Smooth muscle cell (in vitro differentiated cells): ENCODE data around the gene TIRAP. TPM values are rescaled to one million over a fixed set of nuclear protein-coding genes. Genes with fewer than 3 reads are reported as not detected.
"Not testable (repeated sequence)": the region's sequence is repeated elsewhere in the genome, so short reads cannot be mapped to it uniquely, and the experiment has no call there.

Source experiments
- DNase-seq: peaks from one replicate; lab custom pipeline; 2025; ENCODE audit not compliant: unreplicated experiment; lab: John Stamatoyannopoulos, UW
- H2AFZ ChIP-seq: fragments of 200-600 bp; sonication (generic); 2 replicates; pipeline ENCODE4 v1.6.0; 2016; ENCODE audit warnings: antibody characterized with exemption, low read depth, mild to moderate bottlenecking
- H3F3A ChIP-seq: fragments of 200-600 bp; sonication (generic); 2 replicates; pipeline ENCODE4 v1.6.0; 2017; ENCODE audit warnings: antibody characterized with exemption, low read depth
- H3K27ac ChIP-seq: fragments of 200-600 bp; sonication (generic); 2 replicates; pipeline ENCODE4 v1.5.1; 2016; ENCODE audit warnings: low read depth, mild to moderate bottlenecking
- H3K27me3 ChIP-seq: fragments of 200-600 bp; sonication (generic); 2 replicates; pipeline ENCODE4 v1.6.1; 2016; ENCODE audit warnings: low read depth, mild to moderate bottlenecking
- H3K36me3 ChIP-seq: fragments of 200-600 bp; sonication (generic); 2 replicates; pipeline ENCODE4 v1.5.1; 2016; ENCODE audit warnings: low read depth
- H3K4me1 ChIP-seq: fragments of 200-600 bp; sonication (generic); 2 replicates; pipeline ENCODE4 v1.5.1; 2016; ENCODE audit warnings: low read depth
- H3K4me2 ChIP-seq: fragments of 200-600 bp; sonication (generic); 2 replicates; pipeline ENCODE4 v1.6.0; 2016; ENCODE audit warnings: mild to moderate bottlenecking
- H3K4me3 ChIP-seq: fragments of 200-600 bp; sonication (generic); 2 replicates; pipeline ENCODE4 v1.5.1; 2016; ENCODE audit warnings: mild to moderate bottlenecking
- H3K79me2 ChIP-seq: fragments of 200-600 bp; sonication (generic); 2 replicates; pipeline ENCODE4 v1.6.0; 2016; ENCODE audit warnings: low read depth, mild to moderate bottlenecking
- H3K9ac ChIP-seq: fragments of 200-600 bp; sonication (generic); 2 replicates; pipeline ENCODE4 v1.6.0; 2016; ENCODE audit warnings: low read depth
- H3K9me3 ChIP-seq: fragments of 200-600 bp; sonication (generic); replicated peaks from 2 replicates; pipeline ENCODE4 v1.5.1; 2016; ENCODE audit warnings: low read depth
- H4K20me1 ChIP-seq: fragments of 200-600 bp; sonication (generic); 2 replicates; pipeline ENCODE4 v1.6.0; 2016; ENCODE audit warnings: low read depth
- WGBS: methylation state at CpG from one replicate; pipeline ENCODE4 v1.1.7; 2016; ENCODE audit warnings: low lambda C conversion rate; 5-methylcytosine and 5-hydroxymethylcytosine counted together
- polyA plus RNA-seq: library from polyadenylated mRNA; unstranded; fragments of >200 nt; fragmentation: Nextera tagmentation; extraction: Ambion mirVana; gene quantifications from 2 replicates; pipeline ENCODE4 v1.2.1, GENCODE V29; 2016
- total RNA-seq: library from RNA; depleted of rRNA; stranded (reverse); fragments of >200 nt; gene quantifications from 2 replicates; pipeline ENCODE4 v1.2.3, GENCODE V29; 2014
- TF ChIP-seq, protein P1 (sequence below): fragments of 200-600 bp; sonication (generic); IDR thresholded peaks from 2 replicates; pipeline ENCODE4 v1.5.1; 2017; ENCODE audit warnings: borderline replicate concordance, mild to moderate bottlenecking, antibody characterized with exemption; ENCODE audit not compliant: insufficient read depth, poor library complexity, severe bottlenecking

The TIRAP gene
- total and polyA plus RNA-seq, 2 experiments from 2014 or later, result 2.9 to 3.7 TPM

DNA sequence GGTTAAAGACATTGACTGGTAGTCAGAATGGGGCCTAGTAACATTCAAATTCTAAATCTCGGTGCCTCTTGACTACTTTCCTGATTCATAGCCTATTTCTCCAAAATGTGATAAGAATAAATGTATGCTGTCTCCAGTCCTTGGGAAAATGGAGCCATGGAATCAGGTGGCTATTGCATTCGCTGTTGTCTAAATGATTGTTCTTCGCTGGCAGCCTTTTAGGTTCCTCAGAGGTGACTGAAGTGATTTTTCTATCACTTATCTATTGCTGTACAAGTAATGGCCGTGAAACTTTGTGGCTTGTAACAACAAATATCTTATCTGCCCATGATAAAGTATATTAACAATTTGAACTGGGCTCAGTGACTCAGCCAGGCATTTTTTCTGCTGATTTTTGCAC lies 29.6 kb upstream of the TIRAP start:
- Histone ChIP-seq H3K9me3 (no peaks in the 10 kb centered on the region), H3K27ac (no peak overlapping the region), H2AFZ (no peak overlapping the region), H3K36me3 (no peaks in the 10 kb centered on the region), H3K79me2 (no peaks in the 10 kb centered on the region), H3F3A (peaks cover 3% of the 10 kb centered on the region), H3K4me2 (no peak overlapping the region), H3K9ac (no peak overlapping the region), H3K27me3 (no peaks in the 10 kb centered on the region), H4K20me1 (peaks cover 4% of the 10 kb centered on the region), H3K4me3 (no peak overlapping the region), H3K4me1 (no peaks in the 10 kb centered on the region)
- 88% methylated on average over 4 of the region's 4 CpGs for WGBS
- no peak for DNase-seq
- TF ChIP-seq, protein P1, sequence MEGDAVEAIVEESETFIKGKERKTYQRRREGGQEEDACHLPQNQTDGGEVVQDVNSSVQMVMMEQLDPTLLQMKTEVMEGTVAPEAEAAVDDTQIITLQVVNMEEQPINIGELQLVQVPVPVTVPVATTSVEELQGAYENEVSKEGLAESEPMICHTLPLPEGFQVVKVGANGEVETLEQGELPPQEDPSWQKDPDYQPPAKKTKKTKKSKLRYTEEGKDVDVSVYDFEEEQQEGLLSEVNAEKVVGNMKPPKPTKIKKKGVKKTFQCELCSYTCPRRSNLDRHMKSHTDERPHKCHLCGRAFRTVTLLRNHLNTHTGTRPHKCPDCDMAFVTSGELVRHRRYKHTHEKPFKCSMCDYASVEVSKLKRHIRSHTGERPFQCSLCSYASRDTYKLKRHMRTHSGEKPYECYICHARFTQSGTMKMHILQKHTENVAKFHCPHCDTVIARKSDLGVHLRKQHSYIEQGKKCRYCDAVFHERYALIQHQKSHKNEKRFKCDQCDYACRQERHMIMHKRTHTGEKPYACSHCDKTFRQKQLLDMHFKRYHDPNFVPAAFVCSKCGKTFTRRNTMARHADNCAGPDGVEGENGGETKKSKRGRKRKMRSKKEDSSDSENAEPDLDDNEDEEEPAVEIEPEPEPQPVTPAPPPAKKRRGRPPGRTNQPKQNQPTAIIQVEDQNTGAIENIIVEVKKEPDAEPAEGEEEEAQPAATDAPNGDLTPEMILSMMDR, result no peak

DNA sequence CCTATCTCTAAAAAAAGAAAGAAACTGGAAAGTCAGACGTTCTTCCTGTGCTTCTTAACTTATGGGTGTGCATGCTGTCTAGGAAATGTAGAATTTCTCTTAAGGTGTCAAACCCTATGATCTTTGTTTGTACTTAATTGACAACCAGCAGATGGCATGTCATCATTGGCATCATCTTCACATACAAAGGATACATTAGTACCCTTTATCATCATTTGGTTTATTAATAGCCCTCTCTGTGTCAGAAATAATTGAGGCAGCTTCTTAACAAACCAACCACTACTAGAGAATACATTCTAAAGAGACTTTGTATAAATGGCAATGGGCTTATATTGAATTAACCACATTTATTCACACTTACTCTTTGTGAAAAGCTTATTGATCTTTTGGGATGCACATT lies 28.1 kb upstream of the TIRAP start:
- Histone ChIP-seq H3K4me2 (no peak overlapping the region), H3K36me3 (no peaks in the 10 kb centered on the region), H3K9ac (no peak overlapping the region), H3K27me3 (no peaks in the 10 kb centered on the region), H3K9me3 (no peaks in the 10 kb centered on the region), H3K79me2 (no peaks in the 10 kb centered on the region), H2AFZ (no peak overlapping the region), H3K4me3 (no peak overlapping the region), H4K20me1 (peaks cover 7% of the 10 kb centered on the region), H3K4me1 (no peaks in the 10 kb centered on the region), H3F3A (peaks cover 10% of the 10 kb centered on the region), H3K27ac (no peak overlapping the region)
- DNase-seq, result no peak
- WGBS, result 93% methylated on average over 1 of the region's 1 CpG
- TF ChIP-seq, protein P1, result no peak

DNA sequence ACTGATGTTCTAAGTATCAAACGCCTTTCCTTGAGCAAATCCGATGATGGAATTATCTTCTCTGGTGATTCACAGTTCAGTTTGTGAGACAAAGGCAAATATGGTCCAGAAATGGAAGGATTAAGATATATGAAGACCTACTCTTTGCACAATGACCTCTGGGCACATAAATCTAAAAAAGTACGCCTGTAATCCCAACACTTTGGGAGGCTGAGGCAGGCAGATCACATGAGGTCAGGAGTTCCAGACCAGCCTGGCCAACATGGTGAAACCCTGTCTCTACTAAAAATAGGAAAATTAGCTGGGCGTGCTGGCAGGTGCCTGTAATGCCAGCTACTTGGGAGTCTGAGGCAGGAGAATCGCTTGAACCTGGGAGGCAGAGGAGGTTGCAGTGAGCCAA lies 27.4 kb upstream of the TIRAP start:
- not testable (repeated sequence) for H3K4me3 ChIP-seq, H3K27me3 ChIP-seq, H2AFZ ChIP-seq, H3K27ac ChIP-seq, H3K4me2 ChIP-seq, H4K20me1 ChIP-seq, H3K79me2 ChIP-seq, H3K9me3 ChIP-seq, H3K36me3 ChIP-seq, DNase-seq, H3K9ac ChIP-seq, H3K4me1 ChIP-seq
- peaks cover 10% of the 10 kb centered on the region for H3F3A ChIP-seq
- 98% methylated on average over 5 of the region's 5 CpGs for WGBS

DNA sequence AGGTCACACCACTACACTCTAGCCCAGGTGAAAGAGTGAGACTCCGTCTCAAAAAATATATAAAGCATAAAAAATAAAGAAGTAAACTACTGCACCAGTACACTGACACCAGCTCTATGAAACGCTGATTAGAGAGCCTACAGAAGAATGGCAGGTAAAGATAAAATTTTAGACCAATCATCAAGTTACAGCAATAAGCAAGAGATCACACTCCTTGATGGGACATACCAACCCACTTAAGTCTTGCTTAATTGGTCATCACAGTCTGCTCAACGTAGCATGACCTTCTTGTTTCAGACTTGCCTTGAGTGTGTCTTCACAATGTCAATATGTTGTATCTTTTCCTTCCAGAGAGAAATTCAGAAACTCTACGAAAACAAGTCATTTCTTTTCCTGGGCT lies 26.7 kb upstream of the TIRAP start:
- no peak for DNase-seq
- 98% methylated on average over 4 of the region's 4 CpGs for WGBS

More for the DNA sequence above, 26.7 kb upstream of the TIRAP start:
- peaks cover 10% of the 10 kb centered on the region for H3F3A ChIP-seq
- no peak overlapping the region for H3K9ac ChIP-seq
- H4K20me1 ChIP-seq, result peaks cover 7% of the 10 kb centered on the region
- no peaks in the 10 kb centered on the region for H3K79me2 ChIP-seq
- H3K4me2 ChIP-seq, result no peak overlapping the region
- no peaks in the 10 kb centered on the region for H3K4me1 ChIP-seq
- no peak overlapping the region for H2AFZ ChIP-seq
- TF ChIP-seq, protein P1, result no peak
- H3K36me3 ChIP-seq, result no peaks in the 10 kb centered on the region
- no peak overlapping the region for H3K4me3 ChIP-seq
- no peak overlapping the region for H3K27ac ChIP-seq
- H3K27me3 ChIP-seq, result no peaks in the 10 kb centered on the region
- H3K9me3 ChIP-seq, result no peaks in the 10 kb centered on the region
